ENCODE data around the gene HRNR. TPM values are rescaled to one million over a fixed set of nuclear protein-coding genes. Genes with fewer than 3 reads are reported as not detected.

The HRNR gene
- total and polyA plus RNA-seq, 4 donors, result 0.04 TPM; not detected in 3

DNA sequence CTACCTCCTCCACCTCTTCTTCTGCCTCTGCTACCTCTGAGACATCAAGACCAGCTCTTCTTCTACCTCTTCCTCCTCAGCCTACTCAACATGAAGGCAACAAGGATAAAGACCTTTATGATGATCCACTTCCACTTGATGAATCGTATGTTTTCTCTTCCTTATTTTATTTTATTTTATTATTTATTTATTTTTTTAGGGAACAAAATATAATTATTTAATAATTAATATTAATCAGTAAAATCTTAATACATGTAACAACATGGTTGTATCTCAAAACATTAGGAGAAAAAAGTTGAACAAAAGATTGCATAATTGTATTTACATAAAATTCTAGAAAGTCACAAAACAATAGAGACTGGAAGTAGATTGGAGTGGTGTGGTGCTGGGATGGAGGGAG is 13.1 kb upstream of the HRNR start:
- H3K9ac ChIP-seq (ENCODE audit: low read depth in 1 of 2, low read length in 2 of 2), result no peak overlapping the region
- H3K36me3 ChIP-seq (ENCODE audit: control insufficient read depth in 4 of 4, insufficient read depth in 3 of 4, low read depth in 1 of 4, low read length in 3 of 4), result no peaks in the 10 kb centered on the region
- no peak for DNase-seq (ENCODE audit: low spot score)
- no peaks in the 10 kb centered on the region for H3K4me1 ChIP-seq (ENCODE audit: control insufficient read depth in 4 of 4, insufficient read depth in 4 of 4, low read length in 3 of 4)
- TF ChIP-seq YY1 (IDR thresholded peaks at IDR 0.05) (no peak), HNF4G (IDR thresholded peaks at IDR 0.05) (no peak), RAD21 (IDR thresholded peaks at IDR 0.05) (no peak), RXRA (IDR thresholded peaks at IDR 0.05) (no peak), HNF4A (conservative IDR thresholded peaks at IDR 0.05) (no peak), NR2F2 (IDR thresholded peaks at IDR 0.05) (no peak), EGR1 (IDR thresholded peaks at IDR 0.05; ENCODE audit: low read depth in 2 of 2) (no peak), FOXA1 (IDR thresholded peaks at IDR 0.05) (no peak)
- TF ChIP-seq, protein P1, sequence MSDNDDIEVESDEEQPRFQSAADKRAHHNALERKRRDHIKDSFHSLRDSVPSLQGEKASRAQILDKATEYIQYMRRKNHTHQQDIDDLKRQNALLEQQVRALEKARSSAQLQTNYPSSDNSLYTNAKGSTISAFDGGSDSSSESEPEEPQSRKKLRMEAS (IDR thresholded peaks at IDR 0.05), result no peak
- no peak overlapping the region for H3K4me3 ChIP-seq (ENCODE audit: low read depth in 1 of 3, low read length in 3 of 3)
- 87% methylated on average over 1 of the region's 1 CpG for WGBS
- H3K27me3 ChIP-seq (ENCODE audit: control insufficient read depth in 4 of 4, insufficient read depth in 4 of 4, low read length in 3 of 4), result no peaks in the 10 kb centered on the region
- no peaks in the 10 kb centered on the region for H3K9me3 ChIP-seq (ENCODE audit: control insufficient read depth in 4 of 4, low read length in 3 of 4)
- H3K27ac ChIP-seq (ENCODE audit: low read depth in 1 of 2, low read length in 2 of 2), result no peak overlapping the region

DNA sequence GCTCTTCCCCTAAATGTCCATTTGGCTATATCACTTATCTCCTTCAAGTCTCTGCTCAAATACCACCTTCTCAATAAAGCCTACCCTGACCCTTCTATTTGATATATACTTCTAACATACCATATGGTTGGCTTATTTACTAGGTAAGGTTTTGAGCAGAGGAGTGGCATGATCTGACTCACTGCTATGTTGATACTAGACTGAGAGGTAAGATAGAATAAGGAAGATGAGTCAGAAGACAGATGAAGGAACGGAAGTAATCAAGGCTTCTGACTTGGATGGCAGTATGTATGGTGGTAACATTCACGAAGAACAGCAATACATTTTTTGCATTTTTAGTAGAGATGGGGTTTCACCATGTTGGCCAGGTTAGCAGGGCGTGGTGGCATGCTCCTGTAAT is 4.8 kb upstream of the HRNR start:
- no peak overlapping the region for H3K9ac ChIP-seq (ENCODE audit: low read depth in 1 of 2, low read length in 2 of 2)
- H3K27me3 ChIP-seq (ENCODE audit: control insufficient read depth in 4 of 4, insufficient read depth in 4 of 4, low read length in 3 of 4), result no peaks in the 10 kb centered on the region
- TF ChIP-seq GABPA (IDR thresholded peaks at IDR 0.05 in 1 of 2, conservative IDR thresholded peaks at IDR 0.05 in 1 of 2) (no peak), EGR1 (IDR thresholded peaks at IDR 0.05; ENCODE audit: low read depth in 2 of 2) (no peak), JUND (IDR thresholded peaks at IDR 0.05) (no peak), RAD21 (IDR thresholded peaks at IDR 0.05) (no peak), TAF1 (conservative IDR thresholded peaks at IDR 0.05) (no peak), FOXA2 (IDR thresholded peaks at IDR 0.05) (no peak), SP1 (IDR thresholded peaks at IDR 0.05) (no peak), FOXA1 (IDR thresholded peaks at IDR 0.05) (no peak), HNF4A (conservative IDR thresholded peaks at IDR 0.05) (no peak), NR2F2 (IDR thresholded peaks at IDR 0.05) (no peak), YY1 (IDR thresholded peaks at IDR 0.05) (no peak), HNF4G (IDR thresholded peaks at IDR 0.05) (no peak), RXRA (IDR thresholded peaks at IDR 0.05) (no peak)
- TF ChIP-seq, protein P2, sequence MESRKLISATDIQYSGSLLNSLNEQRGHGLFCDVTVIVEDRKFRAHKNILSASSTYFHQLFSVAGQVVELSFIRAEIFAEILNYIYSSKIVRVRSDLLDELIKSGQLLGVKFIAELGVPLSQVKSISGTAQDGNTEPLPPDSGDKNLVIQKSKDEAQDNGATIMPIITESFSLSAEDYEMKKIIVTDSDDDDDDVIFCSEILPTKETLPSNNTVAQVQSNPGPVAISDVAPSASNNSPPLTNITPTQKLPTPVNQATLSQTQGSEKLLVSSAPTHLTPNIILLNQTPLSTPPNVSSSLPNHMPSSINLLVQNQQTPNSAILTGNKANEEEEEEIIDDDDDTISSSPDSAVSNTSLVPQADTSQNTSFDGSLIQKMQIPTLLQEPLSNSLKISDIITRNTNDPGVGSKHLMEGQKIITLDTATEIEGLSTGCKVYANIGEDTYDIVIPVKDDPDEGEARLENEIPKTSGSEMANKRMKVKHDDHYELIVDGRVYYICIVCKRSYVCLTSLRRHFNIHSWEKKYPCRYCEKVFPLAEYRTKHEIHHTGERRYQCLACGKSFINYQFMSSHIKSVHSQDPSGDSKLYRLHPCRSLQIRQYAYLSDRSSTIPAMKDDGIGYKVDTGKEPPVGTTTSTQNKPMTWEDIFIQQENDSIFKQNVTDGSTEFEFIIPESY (IDR thresholded peaks at IDR 0.05), result no peak
- TF ChIP-seq, protein P1 (IDR thresholded peaks at IDR 0.05), result no peak
- TF ChIP-seq, protein P3, sequence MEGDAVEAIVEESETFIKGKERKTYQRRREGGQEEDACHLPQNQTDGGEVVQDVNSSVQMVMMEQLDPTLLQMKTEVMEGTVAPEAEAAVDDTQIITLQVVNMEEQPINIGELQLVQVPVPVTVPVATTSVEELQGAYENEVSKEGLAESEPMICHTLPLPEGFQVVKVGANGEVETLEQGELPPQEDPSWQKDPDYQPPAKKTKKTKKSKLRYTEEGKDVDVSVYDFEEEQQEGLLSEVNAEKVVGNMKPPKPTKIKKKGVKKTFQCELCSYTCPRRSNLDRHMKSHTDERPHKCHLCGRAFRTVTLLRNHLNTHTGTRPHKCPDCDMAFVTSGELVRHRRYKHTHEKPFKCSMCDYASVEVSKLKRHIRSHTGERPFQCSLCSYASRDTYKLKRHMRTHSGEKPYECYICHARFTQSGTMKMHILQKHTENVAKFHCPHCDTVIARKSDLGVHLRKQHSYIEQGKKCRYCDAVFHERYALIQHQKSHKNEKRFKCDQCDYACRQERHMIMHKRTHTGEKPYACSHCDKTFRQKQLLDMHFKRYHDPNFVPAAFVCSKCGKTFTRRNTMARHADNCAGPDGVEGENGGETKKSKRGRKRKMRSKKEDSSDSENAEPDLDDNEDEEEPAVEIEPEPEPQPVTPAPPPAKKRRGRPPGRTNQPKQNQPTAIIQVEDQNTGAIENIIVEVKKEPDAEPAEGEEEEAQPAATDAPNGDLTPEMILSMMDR (IDR thresholded peaks at IDR 0.05; ENCODE audit: low read depth, low read length, missing input control), result no peak
- TF ChIP-seq, protein P4, sequence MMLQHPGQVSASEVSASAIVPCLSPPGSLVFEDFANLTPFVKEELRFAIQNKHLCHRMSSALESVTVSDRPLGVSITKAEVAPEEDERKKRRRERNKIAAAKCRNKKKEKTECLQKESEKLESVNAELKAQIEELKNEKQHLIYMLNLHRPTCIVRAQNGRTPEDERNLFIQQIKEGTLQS (IDR thresholded peaks at IDR 0.05), result no peak
- TF ChIP-seq, protein P5, sequence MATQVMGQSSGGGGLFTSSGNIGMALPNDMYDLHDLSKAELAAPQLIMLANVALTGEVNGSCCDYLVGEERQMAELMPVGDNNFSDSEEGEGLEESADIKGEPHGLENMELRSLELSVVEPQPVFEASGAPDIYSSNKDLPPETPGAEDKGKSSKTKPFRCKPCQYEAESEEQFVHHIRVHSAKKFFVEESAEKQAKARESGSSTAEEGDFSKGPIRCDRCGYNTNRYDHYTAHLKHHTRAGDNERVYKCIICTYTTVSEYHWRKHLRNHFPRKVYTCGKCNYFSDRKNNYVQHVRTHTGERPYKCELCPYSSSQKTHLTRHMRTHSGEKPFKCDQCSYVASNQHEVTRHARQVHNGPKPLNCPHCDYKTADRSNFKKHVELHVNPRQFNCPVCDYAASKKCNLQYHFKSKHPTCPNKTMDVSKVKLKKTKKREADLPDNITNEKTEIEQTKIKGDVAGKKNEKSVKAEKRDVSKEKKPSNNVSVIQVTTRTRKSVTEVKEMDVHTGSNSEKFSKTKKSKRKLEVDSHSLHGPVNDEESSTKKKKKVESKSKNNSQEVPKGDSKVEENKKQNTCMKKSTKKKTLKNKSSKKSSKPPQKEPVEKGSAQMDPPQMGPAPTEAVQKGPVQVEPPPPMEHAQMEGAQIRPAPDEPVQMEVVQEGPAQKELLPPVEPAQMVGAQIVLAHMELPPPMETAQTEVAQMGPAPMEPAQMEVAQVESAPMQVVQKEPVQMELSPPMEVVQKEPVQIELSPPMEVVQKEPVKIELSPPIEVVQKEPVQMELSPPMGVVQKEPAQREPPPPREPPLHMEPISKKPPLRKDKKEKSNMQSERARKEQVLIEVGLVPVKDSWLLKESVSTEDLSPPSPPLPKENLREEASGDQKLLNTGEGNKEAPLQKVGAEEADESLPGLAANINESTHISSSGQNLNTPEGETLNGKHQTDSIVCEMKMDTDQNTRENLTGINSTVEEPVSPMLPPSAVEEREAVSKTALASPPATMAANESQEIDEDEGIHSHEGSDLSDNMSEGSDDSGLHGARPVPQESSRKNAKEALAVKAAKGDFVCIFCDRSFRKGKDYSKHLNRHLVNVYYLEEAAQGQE (IDR thresholded peaks at IDR 0.05), result no peak
- no peaks in the 10 kb centered on the region for H3K9me3 ChIP-seq (ENCODE audit: control insufficient read depth in 4 of 4, low read length in 3 of 4)
- DNase-seq (ENCODE audit: low spot score), result no peak
- H3K27ac ChIP-seq (ENCODE audit: low read depth in 1 of 2, low read length in 2 of 2), result no peak overlapping the region
- H3K4me3 ChIP-seq (ENCODE audit: low read depth in 1 of 3, low read length in 3 of 3), result no peak overlapping the region
- H3K4me1 ChIP-seq (ENCODE audit: control insufficient read depth in 4 of 4, insufficient read depth in 4 of 4, low read length in 3 of 4), result no peaks in the 10 kb centered on the region
- WGBS, result 85% methylated on average over 3 of the region's 3 CpGs
- H3K36me3 ChIP-seq (ENCODE audit: control insufficient read depth in 4 of 4, insufficient read depth in 3 of 4, low read depth in 1 of 4, low read length in 3 of 4), result no peaks in the 10 kb centered on the region

All from liver (tissue), 9 donors.